Measurements from ENCODE around the gene SOCS2. TPM values are rescaled to one million over a fixed set of nuclear protein-coding genes. Genes with fewer than 3 reads are reported as not detected.

Gene SOCS2
- total and polyA plus RNA-seq, 2 donors (not counting 3 experiments of a cell fraction or from before 2014, with no cell fraction given) = 2.4 to 5.6 TPM

- dilution Hi-C loops (cut with MboI; ENCODE audit: extremely low pct_ligation_motif_present, low sequenced_read_pairs) = no loop called here
- FAIRE-seq (no peak), DNase-seq (ENCODE audit: low read depth, low spot score) (no peak)
- Histone ChIP-seq H3K9me1 (replicated peaks; ENCODE audit: control insufficient read depth, extremely low read depth, insufficient read depth, low read length) (no peaks in the 10 kb centered on the region), H3K9ac (replicated peaks; ENCODE audit: extremely low read depth, insufficient read depth, low read length) (no peak overlapping the region), H3K79me2 (ENCODE audit: control insufficient read depth, insufficient read depth, low read length) (no peaks in the 10 kb centered on the region), H4K20me1 (replicated peaks; ENCODE audit: control insufficient read depth, extremely low read depth, insufficient read depth, low read length) (no peaks in the 10 kb centered on the region), H3K4me3 (replicated peaks in 1 of 3; ENCODE audit: insufficient read depth in 1 of 3, low read depth in 1 of 3, low read length in 3 of 3) (no peak overlapping the region), H3K27me3 (ENCODE audit: control insufficient read depth in 2 of 2, insufficient read depth in 2 of 2, low read length in 2 of 2) (peaks cover 4 to 11% of the 10 kb centered on the region in 2 experiments), H3K4me1 (ENCODE audit: control insufficient read depth, extremely low read depth, insufficient read depth, low read length) (peaks cover 3% of the 10 kb centered on the region), H3K27ac (ENCODE audit: insufficient read depth, low read depth, low read length) (no peak overlapping the region), H2AFZ (ENCODE audit: low read depth, low read length) (no peak overlapping the region), H3K9me3 (replicated peaks; ENCODE audit: control insufficient read depth, insufficient read depth, low read length) (no peaks in the 10 kb centered on the region), H3K4me2 (ENCODE audit: insufficient read depth, low read length) (no peak overlapping the region), H3K36me3 (ENCODE audit: control insufficient read depth in 2 of 2, extremely low read depth in 1 of 2, insufficient read depth in 2 of 2, low read length in 2 of 2) (no peaks in the 10 kb centered on the region)
- BruUV-seq (replicated peaks) = no TSS peak
- CTCF ChIA-PET = interaction anchor here (0.9 to 2.3 kb wide), 3 partner anchors 10 to 565 kb away, joined by 3 to 7 read pairs (median 4); no protein-coding TSS in a partner anchor
- intact Hi-C loops (cut with micrococcal nuclease) = no loop called here
- POLR2A ChIA-PET = no interaction called here
- no peak for TF ChIP-seq POLR2A (IDR thresholded peaks at IDR 0.05; ENCODE audit: low read depth, low read length)
- TF ChIP-seq GATA2 (IDR thresholded peaks at IDR 0.05; ENCODE audit: insufficient read depth, insufficient read length, low read depth, low read length) = no peak
- TF ChIP-seq MAX (IDR thresholded peaks at IDR 0.05; ENCODE audit: insufficient read depth, insufficient read length) = no peak
- no peak for TF ChIP-seq POLR2AphosphoS5 (IDR thresholded peaks at IDR 0.05; ENCODE audit: insufficient read depth, low read depth, low read length)
- no peak for TF ChIP-seq EZH2 (IDR thresholded peaks at IDR 0.05; ENCODE audit: borderline replicate concordance, low read depth, low read length, severe bottlenecking)
Observed at GRCh38 chr12:93536766-93537488, 35.5 kb upstream of the SOCS2 start.

GRCh38 chr12:93537769-93538168 is 34.7 kb upstream of the SOCS2 start:
- Histone ChIP-seq H3K27me3 (ENCODE audit: control insufficient read depth in 2 of 2, insufficient read depth in 2 of 2, low read length in 2 of 2) (peaks cover 7 to 11% of the 10 kb centered on the region in 2 experiments), H3K9ac (replicated peaks; ENCODE audit: extremely low read depth, insufficient read depth, low read length) (no peak overlapping the region), H4K20me1 (replicated peaks; ENCODE audit: control insufficient read depth, extremely low read depth, insufficient read depth, low read length) (no peaks in the 10 kb centered on the region), H3K4me3 (replicated peaks in 1 of 3; ENCODE audit: insufficient read depth in 1 of 3, low read depth in 1 of 3, low read length in 3 of 3) (no peak overlapping the region), H3K36me3 (ENCODE audit: control insufficient read depth in 2 of 2, extremely low read depth in 1 of 2, insufficient read depth in 2 of 2, low read length in 2 of 2) (no peaks in the 10 kb centered on the region), H3K9me3 (replicated peaks; ENCODE audit: control insufficient read depth, insufficient read depth, low read length) (no peaks in the 10 kb centered on the region), H3K9me1 (replicated peaks; ENCODE audit: control insufficient read depth, extremely low read depth, insufficient read depth, low read length) (no peaks in the 10 kb centered on the region), H2AFZ (ENCODE audit: low read depth, low read length) (no peak overlapping the region), H3K4me1 (ENCODE audit: control insufficient read depth, extremely low read depth, insufficient read depth, low read length) (peaks cover 3% of the 10 kb centered on the region), H3K79me2 (ENCODE audit: control insufficient read depth, insufficient read depth, low read length) (no peaks in the 10 kb centered on the region), H3K4me2 (ENCODE audit: insufficient read depth, low read length) (no peak overlapping the region), H3K27ac (ENCODE audit: insufficient read depth, low read depth, low read length) (no peak overlapping the region)
- TF ChIP-seq GATA2 (IDR thresholded peaks at IDR 0.05; ENCODE audit: insufficient read depth, insufficient read length, low read depth, low read length) = no peak
- TF ChIP-seq JUN (IDR thresholded peaks at IDR 0.05; ENCODE audit: borderline replicate concordance, insufficient read depth, insufficient read length, low read depth) = no peak
- TF ChIP-seq MYC (IDR thresholded peaks at IDR 0.05; ENCODE audit: low read depth, low read length) = no peak
- no peak for TF ChIP-seq POLR2A (IDR thresholded peaks at IDR 0.05; ENCODE audit: low read depth, low read length)
- no peak for TF ChIP-seq FOS (IDR thresholded peaks at IDR 0.05; ENCODE audit: borderline replicate concordance, insufficient read depth, low read length)
- no peak for TF ChIP-seq EZH2 (IDR thresholded peaks at IDR 0.05; ENCODE audit: borderline replicate concordance, low read depth, low read length, severe bottlenecking)
- TF ChIP-seq POLR2AphosphoS5 (IDR thresholded peaks at IDR 0.05; ENCODE audit: insufficient read depth, low read depth, low read length) = no peak
- no peak for TF ChIP-seq MAX (IDR thresholded peaks at IDR 0.05; ENCODE audit: insufficient read depth, insufficient read length)
- TF ChIP-seq, protein P1, sequence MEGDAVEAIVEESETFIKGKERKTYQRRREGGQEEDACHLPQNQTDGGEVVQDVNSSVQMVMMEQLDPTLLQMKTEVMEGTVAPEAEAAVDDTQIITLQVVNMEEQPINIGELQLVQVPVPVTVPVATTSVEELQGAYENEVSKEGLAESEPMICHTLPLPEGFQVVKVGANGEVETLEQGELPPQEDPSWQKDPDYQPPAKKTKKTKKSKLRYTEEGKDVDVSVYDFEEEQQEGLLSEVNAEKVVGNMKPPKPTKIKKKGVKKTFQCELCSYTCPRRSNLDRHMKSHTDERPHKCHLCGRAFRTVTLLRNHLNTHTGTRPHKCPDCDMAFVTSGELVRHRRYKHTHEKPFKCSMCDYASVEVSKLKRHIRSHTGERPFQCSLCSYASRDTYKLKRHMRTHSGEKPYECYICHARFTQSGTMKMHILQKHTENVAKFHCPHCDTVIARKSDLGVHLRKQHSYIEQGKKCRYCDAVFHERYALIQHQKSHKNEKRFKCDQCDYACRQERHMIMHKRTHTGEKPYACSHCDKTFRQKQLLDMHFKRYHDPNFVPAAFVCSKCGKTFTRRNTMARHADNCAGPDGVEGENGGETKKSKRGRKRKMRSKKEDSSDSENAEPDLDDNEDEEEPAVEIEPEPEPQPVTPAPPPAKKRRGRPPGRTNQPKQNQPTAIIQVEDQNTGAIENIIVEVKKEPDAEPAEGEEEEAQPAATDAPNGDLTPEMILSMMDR (IDR thresholded peaks at IDR 0.05; ENCODE audit: extremely low read depth in 1 of 2, insufficient read depth in 1 of 2, low read depth in 1 of 2, low read length in 2 of 2) = no peak
- no peak for DNase-seq (ENCODE audit: low read depth, low spot score)
- dilution Hi-C loops (cut with MboI; ENCODE audit: extremely low pct_ligation_motif_present, low sequenced_read_pairs) (no loop called here), intact Hi-C loops (cut with micrococcal nuclease) (no loop called here)
- BruUV-seq (replicated peaks) = no TSS peak
- ChIA-PET CTCF (interaction anchor here (1.0 kb wide), 2 partner anchors 25 to 441 kb away, joined by 3 read pairs; no protein-coding TSS in a partner anchor), POLR2A (no interaction called here)
- no peak for FAIRE-seq

Data from endothelial cell of umbilical vein (primary cell).